ENCODE results near the gene TBC1D19.

The TBC1D19 gene

DNA sequence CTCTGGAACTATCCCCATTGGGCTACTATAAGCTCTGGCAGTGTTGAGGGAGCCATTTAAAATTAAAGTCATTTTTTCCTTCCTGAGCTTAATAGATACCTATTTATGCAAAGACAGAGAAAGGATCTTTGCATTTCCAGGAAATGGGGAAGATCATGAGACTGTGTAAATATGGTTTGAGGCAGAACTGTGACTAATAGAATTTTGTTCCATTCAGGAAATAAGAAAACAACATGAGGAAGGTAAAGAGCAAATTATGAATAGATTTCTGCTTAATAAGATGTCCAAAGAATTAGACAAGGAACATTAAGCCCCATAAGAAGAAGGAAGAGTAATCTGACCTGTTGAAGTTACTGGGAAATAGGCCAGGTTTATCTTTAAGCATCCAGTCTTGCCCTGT is 17.8 kb upstream of the TBC1D19 start:
- no peaks in the 10 kb centered on the region; the same call in 1 of the 2 replicates for H3K27me3 ChIP-seq
- H3K4me3 ChIP-seq (ENCODE audit: low read depth, low read length), result no peak overlapping the region
- H3K9me3 ChIP-seq, result no peaks in the 10 kb centered on the region
- no peaks in the 10 kb centered on the region for H3K4me1 ChIP-seq
- no peak for DNase-seq
- no peaks in the 10 kb centered on the region for H3K36me3 ChIP-seq
- TF ChIP-seq, protein P1, sequence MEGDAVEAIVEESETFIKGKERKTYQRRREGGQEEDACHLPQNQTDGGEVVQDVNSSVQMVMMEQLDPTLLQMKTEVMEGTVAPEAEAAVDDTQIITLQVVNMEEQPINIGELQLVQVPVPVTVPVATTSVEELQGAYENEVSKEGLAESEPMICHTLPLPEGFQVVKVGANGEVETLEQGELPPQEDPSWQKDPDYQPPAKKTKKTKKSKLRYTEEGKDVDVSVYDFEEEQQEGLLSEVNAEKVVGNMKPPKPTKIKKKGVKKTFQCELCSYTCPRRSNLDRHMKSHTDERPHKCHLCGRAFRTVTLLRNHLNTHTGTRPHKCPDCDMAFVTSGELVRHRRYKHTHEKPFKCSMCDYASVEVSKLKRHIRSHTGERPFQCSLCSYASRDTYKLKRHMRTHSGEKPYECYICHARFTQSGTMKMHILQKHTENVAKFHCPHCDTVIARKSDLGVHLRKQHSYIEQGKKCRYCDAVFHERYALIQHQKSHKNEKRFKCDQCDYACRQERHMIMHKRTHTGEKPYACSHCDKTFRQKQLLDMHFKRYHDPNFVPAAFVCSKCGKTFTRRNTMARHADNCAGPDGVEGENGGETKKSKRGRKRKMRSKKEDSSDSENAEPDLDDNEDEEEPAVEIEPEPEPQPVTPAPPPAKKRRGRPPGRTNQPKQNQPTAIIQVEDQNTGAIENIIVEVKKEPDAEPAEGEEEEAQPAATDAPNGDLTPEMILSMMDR (IDR thresholded peaks at IDR 0.05; ENCODE audit: low read depth, low read length), result no peak

DNA sequence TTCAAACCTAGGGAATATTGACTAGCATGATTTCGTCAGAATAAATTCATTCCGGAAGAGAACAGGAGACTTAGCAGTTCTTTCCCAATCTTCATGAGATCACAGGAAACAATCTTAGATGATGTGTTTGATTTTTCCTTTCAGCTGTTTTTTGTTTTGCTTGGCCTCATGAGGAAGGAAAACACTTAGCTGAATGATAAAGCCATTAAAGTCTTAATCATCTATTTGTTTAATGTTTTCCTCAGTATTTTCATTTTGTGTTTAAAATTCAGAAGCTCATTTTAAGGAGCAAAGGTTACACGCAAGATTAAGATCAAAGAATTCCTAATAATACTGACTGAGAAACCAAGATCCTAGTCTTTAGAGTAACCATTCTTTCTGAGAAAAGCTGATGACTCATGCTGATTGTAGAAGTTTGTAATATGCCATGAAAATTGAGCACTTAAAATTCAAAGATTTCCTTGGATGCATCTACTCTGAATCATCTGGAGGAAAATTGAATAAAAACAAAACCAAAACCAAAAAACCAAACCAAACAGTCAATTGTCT is 15.4 kb upstream of the TBC1D19 start:
- Histone ChIP-seq H3K4me1 (no peaks in the 10 kb centered on the region), H3K4me3 (ENCODE audit: low read depth, low read length) (no peak overlapping the region), H3K9me3 (no peaks in the 10 kb centered on the region), H3K36me3 (no peaks in the 10 kb centered on the region), H3K27me3 (no peaks in the 10 kb centered on the region; the same call in 1 of the 2 replicates)
- TF ChIP-seq, protein P1 (IDR thresholded peaks at IDR 0.05; ENCODE audit: low read depth, low read length), result no peak
- no peak for DNase-seq

DNA sequence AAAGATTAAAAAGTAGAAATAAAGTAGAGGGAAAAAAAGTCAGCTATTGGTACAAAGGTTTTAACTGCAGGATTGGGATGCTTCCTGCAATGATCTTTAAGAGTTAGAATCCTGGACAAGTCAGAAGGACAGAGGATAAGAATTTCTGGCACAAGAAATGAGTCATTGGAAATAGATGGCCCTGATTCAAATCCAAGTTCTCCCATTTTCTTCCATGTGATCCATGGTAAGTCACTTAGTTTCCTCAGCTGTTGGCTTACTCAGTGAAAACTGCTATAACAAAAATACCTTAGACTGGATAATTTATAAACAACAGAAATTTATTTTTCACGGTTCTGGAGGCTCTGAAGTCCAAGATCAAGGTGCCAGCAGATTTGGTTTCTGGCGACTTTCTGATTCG is 13.3 kb upstream of the TBC1D19 start:
- Histone ChIP-seq H3K4me1 (no peaks in the 10 kb centered on the region), H3K36me3 (no peaks in the 10 kb centered on the region), H3K9me3 (no peaks in the 10 kb centered on the region), H3K27me3 (peaks cover 3% of the 10 kb centered on the region; the same call in 1 of the 2 replicates), H3K4me3 (ENCODE audit: low read depth, low read length) (no peak overlapping the region)
- TF ChIP-seq, protein P1 (IDR thresholded peaks at IDR 0.05; ENCODE audit: low read depth, low read length), result no peak
- no peak for DNase-seq

GRCh38 chr4:26573389-26573794 is 10.5 kb upstream of the TBC1D19 start:
- peaks cover 9% of the 10 kb centered on the region; the same call in 1 of the 2 replicates for H3K27me3 ChIP-seq
- H3K4me1 ChIP-seq, result no peaks in the 10 kb centered on the region
- H3K9me3 ChIP-seq, result no peaks in the 10 kb centered on the region
- TF ChIP-seq, protein P1 (IDR thresholded peaks at IDR 0.05; ENCODE audit: low read depth, low read length), result no peak
- no peaks in the 10 kb centered on the region for H3K36me3 ChIP-seq
- no peak for DNase-seq
- H3K4me3 ChIP-seq (ENCODE audit: low read depth, low read length), result no peak overlapping the region

DNA sequence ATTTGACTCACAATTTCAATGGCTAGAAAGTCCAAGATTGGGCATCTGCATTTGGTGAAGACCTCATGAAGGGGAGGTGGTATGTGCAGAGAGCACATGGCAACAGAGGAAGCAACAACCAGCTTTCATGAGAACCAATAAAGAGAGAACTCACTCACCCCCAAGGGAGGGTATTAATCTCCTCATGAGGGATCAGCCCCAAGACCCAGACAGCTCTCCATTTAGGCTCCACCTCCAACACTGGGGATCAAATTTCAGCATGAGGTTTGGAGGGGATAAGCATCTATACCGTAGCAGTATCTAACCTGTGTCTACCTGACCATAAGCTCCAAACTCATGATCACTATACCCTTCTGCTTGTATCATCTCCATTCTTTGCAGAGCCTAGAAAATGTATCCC is 9.3 kb upstream of the TBC1D19 start:
- Histone ChIP-seq H3K27me3 (peaks cover 9% of the 10 kb centered on the region; the same call in 1 of the 2 replicates), H3K4me3 (ENCODE audit: low read depth, low read length) (no peak overlapping the region), H3K9me3 (no peaks in the 10 kb centered on the region), H3K4me1 (no peaks in the 10 kb centered on the region), H3K36me3 (no peaks in the 10 kb centered on the region)
- no peak for DNase-seq
- TF ChIP-seq, protein P1 (IDR thresholded peaks at IDR 0.05; ENCODE audit: low read depth, low read length), result no peak

DNA sequence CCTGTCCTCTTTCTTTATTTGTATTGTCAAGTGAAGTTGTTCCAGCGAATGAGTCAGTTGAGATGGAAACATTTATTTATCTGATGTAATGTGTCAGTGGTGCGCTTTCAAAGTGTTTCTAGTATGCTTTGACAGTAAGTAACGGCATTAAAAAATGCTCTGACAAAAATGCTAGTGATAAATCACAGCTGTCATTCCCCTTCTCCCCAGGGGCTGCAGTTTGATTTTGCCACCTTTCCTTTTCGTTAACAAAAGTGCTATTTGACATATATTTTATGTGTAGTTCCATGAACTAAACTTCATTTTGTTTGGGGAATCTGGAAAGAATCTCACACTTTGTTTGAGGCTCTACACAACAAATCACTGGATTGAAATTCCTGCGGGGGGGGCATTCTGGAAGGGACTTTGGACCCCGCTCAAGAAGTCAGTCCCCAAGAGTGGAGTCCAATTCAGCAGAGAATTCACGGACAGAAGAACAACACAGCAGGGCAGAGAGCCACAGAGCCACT is 7.6 kb upstream of the TBC1D19 start:
- no peaks in the 10 kb centered on the region for H3K36me3 ChIP-seq
- no peak overlapping the region for H3K4me3 ChIP-seq (ENCODE audit: low read depth, low read length)
- no peak for DNase-seq
- H3K27me3 ChIP-seq, result peaks cover 9% of the 10 kb centered on the region; the same call in 1 of the 2 replicates
- TF ChIP-seq, protein P1 (IDR thresholded peaks at IDR 0.05; ENCODE audit: low read depth, low read length), result no peak
- no peaks in the 10 kb centered on the region for H3K4me1 ChIP-seq
- H3K9me3 ChIP-seq, result no peaks in the 10 kb centered on the region
